NCI-H526 treated with DMSO at 0.1 percent for 48 hours (cell line): ENCODE measurements around the gene ISOC1.

ENCODE experiments used
- DNase-seq: peaks from one replicate; lab custom pipeline; 2025; lab: John Stamatoyannopoulos, UW

The ISOC1 gene

GRCh38 chr5:129094924-129095899 is 663 bp downstream of the ISOC1 start:
- peak; percentile 49 for DNase-seq

- DNase-seq = no peak
These were observed 1.9 kb downstream of the ISOC1 start for GRCh38 chr5:129096382-129096991.

- no peak for DNase-seq
These were observed 3.1 kb downstream of the ISOC1 start for GRCh38 chr5:129097498-129098296.

- no peak for DNase-seq
These were observed 4.1 kb downstream of the ISOC1 start for GRCh38 chr5:129098488-129099183.

GRCh38 chr5:129099184-129099569 is 4.6 kb downstream of the ISOC1 start:
- DNase-seq = no peak

- DNase-seq = no peak
These were observed 7.2 kb downstream of the ISOC1 start for GRCh38 chr5:129101794-129102193.

GRCh38 chr5:129103397-129103796 is 8.8 kb downstream of the ISOC1 start:
- no peak for DNase-seq

- DNase-seq = no peak
These were observed 10.4 kb downstream of the ISOC1 start for GRCh38 chr5:129104915-129105455.

GRCh38 chr5:129107637-129108036 is 13.1 kb downstream of the ISOC1 start:
- no peak for DNase-seq

GRCh38 chr5:129110742-129111141 is 16.2 kb downstream of the ISOC1 start:
- DNase-seq = no peak

GRCh38 chr5:129111351-129111750 is 16.8 kb downstream of the ISOC1 start:
- no peak for DNase-seq

- DNase-seq = no peak
These were observed 17.7 kb downstream of the ISOC1 start for GRCh38 chr5:129112295-129112694.

- no peak for DNase-seq
These were observed 19.3 kb downstream of the ISOC1 start for GRCh38 chr5:129113867-129114266.

GRCh38 chr5:129114539-129115193 is 20.1 kb downstream of the ISOC1 start:
- DNase-seq = no peak

- no peak for DNase-seq
These were observed 21.1 kb downstream of the ISOC1 start for GRCh38 chr5:129115680-129116079.

- no peak for DNase-seq
These were observed 22.2 kb downstream of the ISOC1 start for GRCh38 chr5:129116797-129117196.

GRCh38 chr5:129118405-129118804 is 23.9 kb downstream of the ISOC1 start:
- DNase-seq = no peak

- DNase-seq = no peak
These were observed 24.3 kb downstream of the ISOC1 start for GRCh38 chr5:129118826-129119225.

- DNase-seq = no peak
These were observed 25.6 kb downstream of the ISOC1 start for GRCh38 chr5:129120158-129120581.

- DNase-seq = no peak
These were observed 28.0 kb downstream of the ISOC1 start for GRCh38 chr5:129122560-129122959.

GRCh38 chr5:129124608-129125007 is 30.1 kb downstream of the ISOC1 start:
- no peak for DNase-seq
